Mucosa of descending colon (tissue), 3 donors: Measurements from ENCODE around the gene PLCB4. TPM values are rescaled to one million over a fixed set of nuclear protein-coding genes. Genes with fewer than 3 reads are reported as not detected.

Source experiments
- ATAC-seq: fragments of 200-7000 bp; cut with Tn5 transposase; one replicate; pipeline ENCODE4 v1.9.1; 2020; ENCODE audit warnings: mild to moderate bottlenecking, moderate library complexity
- DNase-seq, 3 donors: peaks; one replicate each; pipeline ENCODE4 v3.0.0-alpha.2; 2020
- H3K36me3 ChIP-seq: fragments of 200-600 bp; one replicate; pipeline ENCODE4 v1.8.0; 2021; ENCODE audit warnings: low read depth, mild to moderate bottlenecking
- H3K4me1 ChIP-seq: fragments of 200-600 bp; one replicate; pipeline ENCODE4 v1.8.0; 2021; ENCODE audit warnings: low read depth, mild to moderate bottlenecking
- H3K4me3 ChIP-seq: fragments of 200-600 bp; one replicate; pipeline ENCODE4 v1.8.0; 2021; ENCODE audit warnings: mild to moderate bottlenecking
- H3K9me3 ChIP-seq: fragments of 200-600 bp; one replicate; pipeline ENCODE4 v1.8.0; 2021; ENCODE audit warnings: mild to moderate bottlenecking
- CTCF ChIP-seq: fragments of 200-600 bp; IDR thresholded peaks from one replicate; pipeline ENCODE4 v1.8.0; 2022; ENCODE audit warnings: antibody characterized with exemption, mild to moderate bottlenecking
- intact Hi-C, 2 donors: fragments of 100-400 bp; cut with DNase I in 1 of 2; cut with micrococcal nuclease in 1 of 2; formaldehyde crosslinking; loops; one replicate each; pipeline versions ENCODE4 v1.11.0 to v1.11.1; 2022; cut with DNase I, micrococcal nuclease
- total RNA-seq, 3 donors: library from RNA; stranded (reverse); fragmentation: NEBNext Ultra II Directional in 2 of 3; extraction: Animal tissue kit (Norgen Biotek cat#: 25700) in 2 of 3; gene quantifications; one replicate each; pipeline versions ENCODE4 v1.2.1 to v1.2.4, GENCODE V29; 2021 to 2023
- donor health status: DM: no; HTN: no; CAD: no; lungs with moderate emphysema.
- donor health status: DM: no; HTN: no; CAD: no.
- donor health status: DM: no; HTN: yes; CAD: no.

Gene PLCB4
- total RNA-seq, 3 donors from 2014 or later: 37.8 to 55.0 (median 51.2) TPM

DNA sequence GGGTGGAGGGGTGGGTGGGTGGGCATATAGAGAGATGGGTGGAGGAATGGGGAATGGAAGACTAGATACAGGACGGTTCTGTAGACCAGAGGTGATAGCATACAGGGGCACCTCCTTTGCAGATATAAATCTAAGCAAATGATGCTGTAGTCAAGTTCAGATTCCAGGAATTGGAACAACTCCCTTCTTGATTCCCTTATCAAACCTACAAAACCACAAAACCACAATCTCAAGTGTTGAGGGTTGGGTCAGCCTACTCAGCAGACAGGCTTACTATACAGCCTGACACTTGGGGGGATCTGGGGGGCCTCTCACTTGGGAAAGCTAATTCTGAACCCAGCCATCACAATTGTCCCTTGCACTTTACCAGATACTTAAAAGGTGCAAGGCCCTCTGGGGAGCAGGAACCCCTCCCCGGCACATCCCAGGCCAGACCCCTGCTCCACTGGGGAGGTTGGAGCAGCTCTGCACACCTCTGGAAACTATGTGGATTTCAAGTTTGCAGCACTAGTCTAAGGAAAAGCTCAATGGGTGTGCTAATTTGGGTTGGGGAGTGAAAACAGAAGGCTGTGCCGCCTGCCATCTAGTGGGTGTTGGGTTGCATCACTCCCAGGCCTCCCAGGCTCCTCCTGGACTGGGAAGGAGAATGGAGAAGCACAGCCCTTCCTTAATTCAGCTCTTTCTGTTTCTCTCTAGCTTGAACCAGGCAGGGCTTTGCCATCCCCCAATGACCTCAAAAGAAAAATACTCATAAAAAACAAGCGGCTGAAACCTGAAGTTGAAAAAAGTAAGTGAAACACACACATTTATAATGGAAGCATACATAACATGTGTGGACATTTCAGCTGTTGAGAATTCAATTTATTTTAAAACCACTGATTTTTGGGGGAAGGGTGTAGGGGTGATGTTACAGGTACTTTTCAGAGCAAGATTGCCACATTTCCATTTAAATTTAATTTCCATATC, 324.3 kb downstream of the PLCB4 start:
- H3K4me1 ChIP-seq: peaks cover 6% of the 10 kb centered on the region

GRCh38 chr20:9395971-9396370, 327.1 kb downstream of the PLCB4 start:
- DNase-seq (no peak), ATAC-seq (no peak)
- H3K4me1 ChIP-seq: no peaks in the 10 kb centered on the region
- intact Hi-C loops: no loop called here
- H3K9me3 ChIP-seq: no peaks in the 10 kb centered on the region
- H3K4me3 ChIP-seq: no peak overlapping the region
- H3K36me3 ChIP-seq: no peaks in the 10 kb centered on the region
- TF ChIP-seq CTCF: no peak

More for the DNA sequence above, 324.3 kb downstream of the PLCB4 start:
- H3K4me3 ChIP-seq: no peak overlapping the region
- peak; percentile 42 for TF ChIP-seq CTCF
- ATAC-seq (peak; percentile 80), DNase-seq (peak; percentile 50 to 65 (median 54))
- H3K36me3 ChIP-seq: no peaks in the 10 kb centered on the region
- intact Hi-C loops: no loop called here
- H3K9me3 ChIP-seq: no peaks in the 10 kb centered on the region

DNA sequence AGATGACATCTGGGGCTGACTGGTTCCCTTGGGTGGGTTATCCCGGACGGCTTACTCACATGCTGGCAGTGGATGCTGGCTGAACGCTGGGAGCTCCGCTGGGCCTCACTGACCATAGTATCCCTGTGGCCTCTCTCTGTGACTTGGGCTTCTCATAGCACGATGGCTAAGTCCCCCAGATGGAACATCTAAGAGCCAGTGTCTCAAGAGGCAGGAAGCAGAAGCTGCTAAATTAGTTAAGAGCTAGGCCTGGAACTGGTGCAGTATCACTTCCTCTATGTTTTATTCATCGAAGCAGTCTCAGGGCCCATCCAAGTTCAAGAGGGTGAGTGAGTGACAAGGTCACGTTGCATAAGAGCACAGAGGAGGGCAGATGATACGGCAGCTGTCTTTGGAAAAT, 329.0 kb downstream of the PLCB4 start:
- H3K4me3 ChIP-seq: no peak overlapping the region
- TF ChIP-seq CTCF: no peak
- H3K4me1 ChIP-seq: no peaks in the 10 kb centered on the region
- no peaks in the 10 kb centered on the region for H3K9me3 ChIP-seq
- intact Hi-C loops: no loop called here
- DNase-seq (peak in 1 of 3 donors; percentile 23), ATAC-seq (peak; percentile 57)
- H3K36me3 ChIP-seq: no peaks in the 10 kb centered on the region

GRCh38 chr20:9398882-9399281, 330.0 kb downstream of the PLCB4 start:
- Histone ChIP-seq H3K36me3 (no peaks in the 10 kb centered on the region), H3K9me3 (no peaks in the 10 kb centered on the region), H3K4me3 (no peak overlapping the region), H3K4me1 (no peaks in the 10 kb centered on the region)
- intact Hi-C loops: no loop called here
- TF ChIP-seq CTCF: no peak
- DNase-seq (no peak), ATAC-seq (no peak)

GRCh38 chr20:9399322-9399721, 330.4 kb downstream of the PLCB4 start:
- TF ChIP-seq CTCF: no peak
- DNase-seq (no peak), ATAC-seq (no peak)
- intact Hi-C loops: no loop called here
- no peak overlapping the region for H3K4me3 ChIP-seq
- H3K4me1 ChIP-seq: no peaks in the 10 kb centered on the region
- no peaks in the 10 kb centered on the region for H3K9me3 ChIP-seq
- no peaks in the 10 kb centered on the region for H3K36me3 ChIP-seq
